ENCODE data around the gene KLF14.

GRCh38 chr7:130719541-130719940, 14.5 kb downstream of the KLF14 start:
- no peak for TF ChIP-seq CTCF (IDR thresholded peaks at IDR 0.05)
- TF ChIP-seq POLR2A (IDR thresholded peaks at IDR 0.05): no peak

Measured in uterus (tissue), 2 donors.